Osteoblast (primary cell): ENCODE results near the gene IL18. TPM values are rescaled to one million over a fixed set of nuclear protein-coding genes. Genes with fewer than 3 reads are reported as not detected.
"Not testable (repeated sequence)": the region's sequence is repeated elsewhere in the genome, so short reads cannot be mapped to it uniquely, and the experiment has no call there.

ENCODE experiments used
- DNase-seq: peaks from one replicate; pipeline ENCODE4 v3.0.0; 2011; ENCODE audit warnings: low spot score, mixed read lengths; ENCODE audit not compliant: insufficient read length; ENCODE audit errors: missing footprints
- H2AFZ ChIP-seq: 2 replicates; pipeline ENCODE4 v1.6.0; 2011; ENCODE audit warnings: mild to moderate bottlenecking, low read length
- H3K27ac ChIP-seq: 2 replicates; pipeline ENCODE4 v1.5.1; 2011; ENCODE audit warnings: mild to moderate bottlenecking, low read depth, low read length, moderate library complexity
- H3K27me3 ChIP-seq: 2 replicates; pipeline ENCODE4 v1.6.0; 2012; ENCODE audit warnings: mild to moderate bottlenecking, control low read depth, inconsistent platforms, low read length, moderate library complexity; ENCODE audit not compliant: insufficient read depth
- H3K36me3 ChIP-seq: 2 replicates; pipeline ENCODE4 v1.5.1; 2011; ENCODE audit warnings: mild to moderate bottlenecking, low read length, control low read depth, moderate library complexity; ENCODE audit not compliant: insufficient read depth
- H3K4me1 ChIP-seq: 2 replicates; pipeline ENCODE4 v1.5.1; 2011; ENCODE audit warnings: mild to moderate bottlenecking, low read length, control low read depth, moderate library complexity; ENCODE audit not compliant: insufficient read depth
- H3K4me2 ChIP-seq: 2 replicates; pipeline ENCODE4 v1.6.0; 2011; ENCODE audit warnings: mild to moderate bottlenecking, low read length; ENCODE audit not compliant: insufficient read depth
- H3K4me3 ChIP-seq: fragments of 200-600 bp; sonication (generic); 3 replicates; pipeline ENCODE4 v1.5.1; 2012; ENCODE audit warnings: mild to moderate bottlenecking, low read length, inconsistent platforms; ENCODE audit not compliant: insufficient read depth
- H3K79me2 ChIP-seq: 2 replicates; pipeline ENCODE4 v1.6.0; 2012; ENCODE audit warnings: mild to moderate bottlenecking, low read length, control low read depth, inconsistent platforms; ENCODE audit not compliant: insufficient read depth
- H3K9me3 ChIP-seq: 2 replicates; pipeline ENCODE4 v1.5.1; 2011; ENCODE audit warnings: low read depth, low read length, control low read depth
- H4K20me1 ChIP-seq: 2 replicates; pipeline ENCODE4 v1.6.0; 2012; ENCODE audit warnings: mild to moderate bottlenecking, low read length, control low read depth; ENCODE audit not compliant: insufficient read depth
- total RNA-seq: library from RNA; depleted of rRNA; stranded (reverse); fragments of >200 nt; gene quantifications from 2 replicates; pipeline ENCODE4 v1.2.3, GENCODE V29; 2012
- TF ChIP-seq, protein P1 (sequence below): IDR thresholded peaks from 2 replicates; pipeline ENCODE4 v1.5.1; 2011; ENCODE audit warnings: mild to moderate bottlenecking, low read depth, low read length, moderate library complexity; ENCODE audit errors: extremely low read depth

Gene IL18
- total RNA-seq, 1 donor = not detected

DNA sequence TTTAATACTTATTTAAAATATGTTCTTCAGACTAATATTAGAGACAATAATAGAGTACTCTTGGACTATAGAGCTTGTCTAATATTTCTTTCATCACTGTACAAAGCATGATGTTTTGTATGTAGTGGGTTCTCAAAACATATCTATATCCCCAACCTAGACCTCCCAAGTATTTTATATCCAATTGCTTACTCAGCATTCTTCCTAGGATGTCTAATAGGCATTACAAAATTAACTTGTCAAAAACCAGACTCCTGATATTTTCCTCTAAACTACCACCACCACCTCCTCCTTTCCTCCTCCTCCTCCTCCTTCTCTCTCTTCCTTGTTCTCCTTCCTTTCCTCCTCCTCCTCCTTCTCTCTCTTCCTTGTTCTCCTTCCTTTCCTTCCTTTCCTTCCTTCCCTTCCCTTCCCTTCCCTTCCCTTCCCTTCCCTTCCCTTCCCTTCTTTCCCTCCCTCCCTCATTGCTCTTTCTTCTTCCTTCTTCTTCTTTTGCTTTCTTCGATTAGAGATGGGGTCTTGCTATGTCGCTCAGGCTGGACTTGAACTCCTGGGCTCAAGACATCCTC is 32.7 kb upstream of the IL18 start:
- H3K27me3 ChIP-seq = no peaks in the 10 kb centered on the region
- no peak for DNase-seq
- no peak overlapping the region for H3K27ac ChIP-seq
- no peaks in the 10 kb centered on the region for H3K4me1 ChIP-seq
- H2AFZ ChIP-seq = no peak overlapping the region
- no peak overlapping the region for H3K4me3 ChIP-seq
- H3K79me2 ChIP-seq = no peaks in the 10 kb centered on the region
- no peaks in the 10 kb centered on the region for H3K9me3 ChIP-seq
- no peak overlapping the region for H3K4me2 ChIP-seq
- no peaks in the 10 kb centered on the region for H3K36me3 ChIP-seq
- no peaks in the 10 kb centered on the region for H4K20me1 ChIP-seq
- TF ChIP-seq, protein P1, sequence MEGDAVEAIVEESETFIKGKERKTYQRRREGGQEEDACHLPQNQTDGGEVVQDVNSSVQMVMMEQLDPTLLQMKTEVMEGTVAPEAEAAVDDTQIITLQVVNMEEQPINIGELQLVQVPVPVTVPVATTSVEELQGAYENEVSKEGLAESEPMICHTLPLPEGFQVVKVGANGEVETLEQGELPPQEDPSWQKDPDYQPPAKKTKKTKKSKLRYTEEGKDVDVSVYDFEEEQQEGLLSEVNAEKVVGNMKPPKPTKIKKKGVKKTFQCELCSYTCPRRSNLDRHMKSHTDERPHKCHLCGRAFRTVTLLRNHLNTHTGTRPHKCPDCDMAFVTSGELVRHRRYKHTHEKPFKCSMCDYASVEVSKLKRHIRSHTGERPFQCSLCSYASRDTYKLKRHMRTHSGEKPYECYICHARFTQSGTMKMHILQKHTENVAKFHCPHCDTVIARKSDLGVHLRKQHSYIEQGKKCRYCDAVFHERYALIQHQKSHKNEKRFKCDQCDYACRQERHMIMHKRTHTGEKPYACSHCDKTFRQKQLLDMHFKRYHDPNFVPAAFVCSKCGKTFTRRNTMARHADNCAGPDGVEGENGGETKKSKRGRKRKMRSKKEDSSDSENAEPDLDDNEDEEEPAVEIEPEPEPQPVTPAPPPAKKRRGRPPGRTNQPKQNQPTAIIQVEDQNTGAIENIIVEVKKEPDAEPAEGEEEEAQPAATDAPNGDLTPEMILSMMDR = no peak

DNA sequence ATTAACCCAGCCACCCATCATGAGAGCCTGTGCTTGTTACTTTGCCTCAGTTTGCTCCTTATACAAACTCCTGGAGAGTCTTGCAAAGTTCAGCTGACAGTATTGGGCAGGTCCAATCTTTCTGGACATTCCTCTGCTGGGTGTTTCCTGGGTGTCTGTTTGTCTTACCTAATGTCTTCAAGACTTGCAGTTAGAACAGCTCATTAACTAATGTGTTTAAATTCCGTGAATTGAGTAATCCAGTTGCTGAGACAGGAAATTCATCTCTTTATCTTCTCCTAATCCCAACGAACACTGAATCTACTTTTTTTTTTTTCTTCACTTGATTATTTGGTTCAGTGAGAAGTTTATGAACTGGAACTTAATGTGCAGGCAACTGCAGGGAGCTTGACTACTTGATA is 32.1 kb upstream of the IL18 start:
- Histone ChIP-seq H3K4me3 (no peak overlapping the region), H3K27ac (no peak overlapping the region), H3K9me3 (no peaks in the 10 kb centered on the region), H3K79me2 (no peaks in the 10 kb centered on the region), H3K4me1 (no peaks in the 10 kb centered on the region), H4K20me1 (no peaks in the 10 kb centered on the region), H2AFZ (no peak overlapping the region), H3K4me2 (no peak overlapping the region), H3K36me3 (no peaks in the 10 kb centered on the region), H3K27me3 (no peaks in the 10 kb centered on the region)
- DNase-seq = no peak
- TF ChIP-seq, protein P1 = no peak

DNA sequence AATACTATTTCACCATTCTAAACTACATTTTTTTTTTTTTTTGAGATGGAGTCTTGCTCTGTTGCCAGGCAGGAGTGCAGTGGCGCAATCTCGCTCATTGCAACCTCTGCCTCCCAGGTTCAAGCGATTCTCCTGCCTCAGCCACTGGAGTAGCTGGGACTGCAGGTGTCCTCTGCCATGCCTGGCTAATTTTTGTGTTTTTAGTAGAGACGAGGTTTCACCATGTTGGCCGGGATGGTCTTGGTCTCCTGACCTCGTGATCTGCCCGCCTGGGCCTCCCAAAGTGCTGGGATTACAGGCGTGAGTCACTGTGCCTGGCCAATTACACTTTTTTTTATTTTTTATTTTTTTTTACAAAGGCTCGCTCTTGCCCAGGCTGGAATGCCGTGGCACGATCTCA is 31.2 kb upstream of the IL18 start:
- H3K4me3 ChIP-seq, H3K27me3 ChIP-seq, H3K27ac ChIP-seq, DNase-seq, H2AFZ ChIP-seq, H3K79me2 ChIP-seq, H3K4me1 ChIP-seq, H3K9me3 ChIP-seq, H3K36me3 ChIP-seq, H3K4me2 ChIP-seq, H4K20me1 ChIP-seq: not testable (repeated sequence)

DNA sequence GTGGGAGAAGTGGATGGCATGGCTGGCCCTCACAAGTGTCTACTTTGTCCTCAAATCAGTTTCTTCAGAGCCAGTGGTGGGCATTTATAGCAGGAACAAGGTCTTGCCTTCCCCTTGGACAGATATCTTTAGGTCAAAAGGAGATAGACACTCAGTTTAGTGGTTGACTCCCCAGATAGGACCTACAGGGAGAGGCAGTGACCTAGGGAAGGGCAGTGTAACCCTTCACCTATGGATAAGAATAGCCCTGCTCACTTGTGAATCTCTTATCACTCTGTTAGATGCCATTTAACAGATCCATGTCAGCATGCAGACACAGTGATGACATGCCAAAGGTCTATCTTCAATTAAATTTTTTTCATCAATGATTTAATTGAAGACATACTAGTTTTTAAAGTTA is 22.4 kb upstream of the IL18 start:
- TF ChIP-seq, protein P1 = no peak
- Histone ChIP-seq H3K4me2 (no peak overlapping the region), H3K36me3 (no peaks in the 10 kb centered on the region), H3K4me1 (no peaks in the 10 kb centered on the region), H3K4me3 (no peak overlapping the region), H3K27ac (no peak overlapping the region), H4K20me1 (no peaks in the 10 kb centered on the region), H3K27me3 (no peaks in the 10 kb centered on the region), H2AFZ (no peak overlapping the region), H3K9me3 (no peaks in the 10 kb centered on the region), H3K79me2 (no peaks in the 10 kb centered on the region)
- no peak for DNase-seq

DNA sequence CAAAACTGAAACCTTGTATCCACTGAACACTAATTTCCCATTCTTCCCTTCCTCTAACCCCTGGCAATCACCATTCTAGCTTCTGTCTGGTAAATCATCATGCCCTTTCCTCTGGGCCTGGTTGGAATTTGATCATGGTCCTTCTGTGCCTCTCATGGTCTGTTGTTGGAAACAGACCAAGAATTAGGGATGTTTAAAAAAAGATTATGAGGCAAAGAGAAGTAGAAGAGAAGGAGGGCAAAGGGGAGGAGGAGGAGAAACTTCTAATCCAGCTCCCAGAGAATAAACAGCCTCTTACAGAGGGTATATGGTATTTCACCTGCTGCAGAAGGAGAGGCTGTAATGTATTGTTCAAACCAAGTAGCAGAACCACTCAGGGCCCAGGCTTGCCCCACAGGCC is 22.0 kb upstream of the IL18 start:
- H3K4me1 ChIP-seq = no peaks in the 10 kb centered on the region
- no peak overlapping the region for H3K4me2 ChIP-seq
- no peak overlapping the region for H3K27ac ChIP-seq
- TF ChIP-seq, protein P1 = no peak
- H2AFZ ChIP-seq = no peak overlapping the region
- no peaks in the 10 kb centered on the region for H3K9me3 ChIP-seq
- H3K79me2 ChIP-seq = no peaks in the 10 kb centered on the region
- H3K36me3 ChIP-seq = no peaks in the 10 kb centered on the region
- no peak for DNase-seq
- H3K27me3 ChIP-seq = no peaks in the 10 kb centered on the region
- no peak overlapping the region for H3K4me3 ChIP-seq
- H4K20me1 ChIP-seq = no peaks in the 10 kb centered on the region
